Mesothelial cell of epicardium (in vitro differentiated cells): Measurements from ENCODE around the gene SLC12A5. TPM values are rescaled to one million over a fixed set of nuclear protein-coding genes. Genes with fewer than 3 reads are reported as not detected.

Experiments
- DNase-seq, 2 experiments: peaks; one replicate each; pipeline ENCODE4 v3.0.0; 2021; ENCODE audit warnings: low spot score in 2 of 2; ENCODE audit not compliant: unreplicated experiment in 2 of 2
- H3K27ac Mint-ChIP-seq: 2 replicates; pipeline ENCODE4 v1.8.0; 2021; ENCODE audit warnings: mixed read lengths
- H3K27me3 Mint-ChIP-seq: 2 replicates; pipeline ENCODE4 v1.8.0; 2021; ENCODE audit warnings: low read depth, mixed read lengths
- H3K36me3 Mint-ChIP-seq: 2 replicates; pipeline ENCODE4 v1.8.0; 2021; ENCODE audit warnings: mixed read lengths
- H3K4me1 Mint-ChIP-seq: 2 replicates; pipeline ENCODE4 v1.8.0; 2021; ENCODE audit warnings: mixed read lengths
- H3K4me3 Mint-ChIP-seq: 2 replicates; pipeline ENCODE4 v1.8.0; 2021; ENCODE audit warnings: mild to moderate bottlenecking, moderate library complexity, mixed read lengths
- H3K9me3 Mint-ChIP-seq: 2 replicates; pipeline ENCODE4 v1.8.0; 2021; ENCODE audit warnings: mixed read lengths
- CTCF ChIP-seq: fragments of 200-600 bp; sonication (generic); IDR thresholded peaks from one replicate; pipeline ENCODE4 v1.5.0; 2021; ENCODE audit warnings: antibody characterized with exemption; ENCODE audit not compliant: unreplicated experiment
- total RNA-seq: library from RNA; stranded (reverse); gene quantifications from 3 replicates; pipeline ENCODE4 v1.2.1, GENCODE V29; 2021

The SLC12A5 gene
- total RNA-seq, 1 donor from 2014 or later = 6.9 TPM

DNA sequence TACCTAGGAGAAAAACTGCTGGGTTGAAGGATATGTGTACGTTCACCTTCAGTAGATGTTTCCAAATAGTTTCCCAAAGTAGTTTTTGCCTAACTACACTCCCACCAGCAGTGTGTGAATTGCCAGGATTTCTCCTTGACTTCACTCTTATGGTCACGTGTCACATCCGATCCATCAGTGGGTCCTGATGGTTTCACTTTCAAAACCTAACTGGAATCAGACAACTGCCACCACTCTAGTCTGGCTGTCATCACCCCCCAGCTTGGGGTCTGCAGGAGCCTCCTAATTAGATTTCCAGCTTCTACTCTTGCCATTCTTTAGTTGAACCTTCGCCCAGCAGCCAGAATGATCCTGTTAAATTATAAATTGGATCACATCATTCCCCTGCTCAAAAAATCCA lies 8.5 kb upstream of the SLC12A5 start:
- peak overlapping the region; percentile 81 for H3K4me3 Mint-ChIP-seq
- no peaks in the 10 kb centered on the region for H3K36me3 Mint-ChIP-seq
- H3K4me1 Mint-ChIP-seq = peaks cover 5% of the 10 kb centered on the region
- DNase-seq = no peak
- TF ChIP-seq CTCF = no peak
- no peak overlapping the region for H3K27ac Mint-ChIP-seq
- peaks cover 49% of the 10 kb centered on the region for H3K27me3 Mint-ChIP-seq
- H3K9me3 Mint-ChIP-seq = no peaks in the 10 kb centered on the region

DNA sequence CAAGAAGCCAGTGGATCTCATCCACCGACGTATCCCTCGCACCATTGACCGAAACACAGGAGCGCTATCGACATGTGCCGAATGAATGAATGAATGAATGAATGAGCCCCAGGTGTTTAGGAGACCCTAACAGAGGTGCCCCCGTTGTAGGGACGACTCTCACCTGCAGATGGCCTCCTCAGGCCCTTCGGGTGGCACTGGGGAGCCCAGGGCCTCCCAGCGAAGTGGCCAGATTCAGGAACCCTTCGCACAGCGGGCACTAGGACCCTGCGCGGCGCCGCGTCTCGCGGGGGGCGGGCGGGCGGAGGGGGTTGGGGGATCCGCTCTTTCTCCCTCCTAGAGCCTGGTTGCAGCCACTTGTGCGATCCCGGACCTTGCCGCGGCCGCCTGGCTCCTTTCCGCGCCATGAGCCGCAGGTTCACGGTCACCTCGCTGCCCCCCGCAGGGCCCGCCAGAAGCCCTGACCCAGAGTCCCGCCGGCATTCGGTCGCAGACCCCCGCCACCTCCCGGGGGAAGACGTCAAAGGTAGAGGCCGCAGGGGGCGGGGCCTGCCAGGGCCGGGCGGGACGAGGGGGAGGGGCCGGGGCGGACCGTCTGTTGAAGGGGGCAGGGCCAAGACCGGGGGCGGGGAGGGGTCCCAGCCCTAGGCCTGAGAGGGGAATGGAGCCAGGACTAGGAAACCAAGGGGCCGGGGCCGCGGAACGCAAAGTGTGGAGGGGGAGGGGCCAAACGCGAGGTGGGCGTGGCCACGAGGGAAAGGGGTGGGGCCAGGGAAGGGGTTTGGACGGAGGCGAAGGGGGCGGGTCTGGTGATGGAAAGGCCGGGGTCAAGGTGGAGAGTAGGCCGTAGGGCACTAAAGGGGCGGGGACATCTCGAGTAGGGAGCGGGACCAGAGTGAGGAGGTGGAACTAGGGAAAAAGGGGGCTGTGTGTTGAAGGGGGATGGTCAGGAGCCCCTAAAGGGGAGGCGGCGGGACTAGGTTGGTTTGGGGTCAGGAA lies 7.4 kb upstream of the SLC12A5 start:
- Mint-ChIP-seq H3K27ac (no peak overlapping the region), H3K4me1 (peaks cover 5% of the 10 kb centered on the region), H3K36me3 (no peaks in the 10 kb centered on the region), H3K27me3 (peaks cover 58% of the 10 kb centered on the region), H3K4me3 (peak overlapping the region; percentile 81), H3K9me3 (no peaks in the 10 kb centered on the region)
- no peak for TF ChIP-seq CTCF
- peak; percentile 39 to 71 for DNase-seq

GRCh38 chr20:46022411-46023147 lies 6.4 kb upstream of the SLC12A5 start:
- DNase-seq = peak; percentile 58 to 75
- H3K4me1 Mint-ChIP-seq = peaks cover 5% of the 10 kb centered on the region
- H3K9me3 Mint-ChIP-seq = no peaks in the 10 kb centered on the region
- H3K27ac Mint-ChIP-seq = no peak overlapping the region
- peak overlapping the region; percentile 81 for H3K4me3 Mint-ChIP-seq
- H3K27me3 Mint-ChIP-seq = peaks cover 66% of the 10 kb centered on the region
- peak; percentile 64 for TF ChIP-seq CTCF
- no peaks in the 10 kb centered on the region for H3K36me3 Mint-ChIP-seq

GRCh38 chr20:46023148-46023484 lies 5.9 kb upstream of the SLC12A5 start:
- no peak for DNase-seq
- Mint-ChIP-seq H3K27me3 (peaks cover 71% of the 10 kb centered on the region), H3K9me3 (no peaks in the 10 kb centered on the region), H3K4me1 (peaks cover 5% of the 10 kb centered on the region), H3K4me3 (peak overlapping the region; percentile 6), H3K36me3 (no peaks in the 10 kb centered on the region), H3K27ac (no peak overlapping the region)
- no peak for TF ChIP-seq CTCF

DNA sequence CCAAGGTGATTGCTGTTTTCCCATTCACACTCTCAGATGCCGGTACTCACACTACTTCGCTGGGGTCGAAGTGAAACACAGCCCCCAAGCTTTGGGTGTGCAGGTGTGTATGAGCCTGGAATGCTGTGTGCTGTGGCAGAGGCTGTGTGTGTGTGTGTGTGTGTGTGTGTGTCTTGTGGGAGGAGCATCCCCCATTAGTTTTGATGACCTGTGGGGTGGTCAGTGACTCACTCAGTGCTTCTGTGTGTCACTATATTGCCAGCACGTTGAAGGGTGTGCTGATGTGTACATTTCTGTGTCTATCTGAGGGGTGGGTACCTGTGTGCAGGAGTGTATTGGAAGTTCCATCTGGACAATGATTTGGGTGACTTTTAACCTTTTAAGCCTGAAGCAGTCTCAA lies 5.0 kb upstream of the SLC12A5 start:
- Mint-ChIP-seq H3K36me3 (no peaks in the 10 kb centered on the region), H3K4me3 (no peak overlapping the region), H3K4me1 (peaks cover 5% of the 10 kb centered on the region), H3K27ac (no peak overlapping the region), H3K27me3 (peaks cover 73% of the 10 kb centered on the region), H3K9me3 (no peaks in the 10 kb centered on the region)
- TF ChIP-seq CTCF = no peak
- DNase-seq = no peak
